ENCODE measurements around the gene EARS2. TPM values are rescaled to one million over a fixed set of nuclear protein-coding genes. Genes with fewer than 3 reads are reported as not detected.

EARS2 gene
- total RNA-seq, 2 experiments from 2014 or later: 9.3 to 11.0 TPM

GRCh38 chr16:23506606-23506994 is 50.5 kb downstream of the EARS2 start:
- Mint-ChIP-seq H3K27ac (no peak overlapping the region), H3K4me1 (peaks cover 76% of the 10 kb centered on the region), H3K36me3 (ENCODE audit: low read depth) (peaks cover 35% of the 10 kb centered on the region), H3K9me3 (no peaks in the 10 kb centered on the region), H3K27me3 (no peaks in the 10 kb centered on the region), H3K4me3 (no peak overlapping the region)
- CTCF ChIA-PET: interaction anchor here (1.6 kb wide), 1 partner anchor 71 kb away, joined by 4 read pairs; no protein-coding TSS in a partner anchor
- no peak for DNase-seq
- POLR2A ChIA-PET: interaction anchor here (3.2 kb wide), 1 partner anchor 52 kb away, joined by 23 read pairs; the partner anchor contains the start of genes EARS2 and UBFD1

GRCh38 chr16:23505671-23506605 is 51.2 kb downstream of the EARS2 start:
- no peaks in the 10 kb centered on the region for H3K9me3 Mint-ChIP-seq

GRCh38 chr16:23505180-23505665 is 51.9 kb downstream of the EARS2 start:
- Mint-ChIP-seq H3K27me3 (no peaks in the 10 kb centered on the region), H3K4me1 (peaks cover 72% of the 10 kb centered on the region), H3K27ac (peak overlapping the region; percentile 71), H3K36me3 (ENCODE audit: low read depth) (peaks cover 46% of the 10 kb centered on the region), H3K4me3 (no peak overlapping the region), H3K9me3 (no peaks in the 10 kb centered on the region)
- DNase-seq: no peak
- CTCF ChIA-PET: interaction anchor here (0.8 to 2.2 kb wide), 8 partner anchors 8 to 70 kb away, joined by 3 to 10 read pairs (median 4); partner anchors contain the start of gene UBFD1
- POLR2A ChIA-PET: interaction anchor here (0.7 to 3.2 kb wide), 11 partner anchors 9 to 1879 kb away, joined by 3 to 23 read pairs (median 3); partner anchors contain the start of genes DCTN5, EARS2, PALB2 and UBFD1

More at GRCh38 chr16:23505671-23506605, 51.2 kb downstream of the EARS2 start:
- DNase-seq: no peak
- H3K27ac Mint-ChIP-seq: peak overlapping the region; percentile 40
- no peak overlapping the region for H3K4me3 Mint-ChIP-seq
- H3K36me3 Mint-ChIP-seq (ENCODE audit: low read depth): peaks cover 39% of the 10 kb centered on the region
- ChIA-PET CTCF (interaction anchor here (0.8 to 1.6 kb wide), 3 partner anchors 9 to 70 kb away, joined by 4 to 8 read pairs (median 4); no protein-coding TSS in a partner anchor), POLR2A (interaction anchor here (2.2 to 3.2 kb wide), 3 partner anchors 8 to 52 kb away, joined by 6 to 23 read pairs (median 14); partner anchors contain the start of genes EARS2 and UBFD1)
- peaks cover 75% of the 10 kb centered on the region for H3K4me1 Mint-ChIP-seq
- no peaks in the 10 kb centered on the region for H3K27me3 Mint-ChIP-seq

GRCh38 chr16:23504453-23505179 is 52.5 kb downstream of the EARS2 start:
- Mint-ChIP-seq H3K9me3 (no peaks in the 10 kb centered on the region), H3K36me3 (ENCODE audit: low read depth) (peaks cover 47% of the 10 kb centered on the region), H3K27me3 (no peaks in the 10 kb centered on the region), H3K27ac (peak overlapping the region; percentile 71), H3K4me1 (peaks cover 78% of the 10 kb centered on the region), H3K4me3 (peak overlapping the region; percentile 2)
- DNase-seq: peak; percentile 92
- POLR2A ChIA-PET: interaction anchor here (0.7 to 3.2 kb wide), 16 partner anchors 9 to 1878 kb away, joined by 3 to 23 read pairs (median 3); partner anchors contain the start of genes DCTN5, EARS2, PALB2 and UBFD1
- CTCF ChIA-PET: interaction anchor here (0.8 to 2.2 kb wide), 8 partner anchors 9 to 92 kb away, joined by 3 to 10 read pairs (median 4); partner anchors contain the start of genes EARS2, NDUFAB1 and UBFD1

- H3K4me1 Mint-ChIP-seq: peaks cover 74% of the 10 kb centered on the region
- H3K36me3 Mint-ChIP-seq (ENCODE audit: low read depth): peaks cover 42% of the 10 kb centered on the region
- no peaks in the 10 kb centered on the region for H3K27me3 Mint-ChIP-seq
- H3K4me3 Mint-ChIP-seq: peak overlapping the region; percentile 2
- ChIA-PET CTCF (interaction anchor here (0.8 to 2.2 kb wide), 5 partner anchors 52 to 93 kb away, joined by 3 to 10 read pairs (median 4); partner anchors contain the start of genes EARS2, NDUFAB1 and UBFD1), POLR2A (interaction anchor here (0.8 to 3.2 kb wide), 12 partner anchors 10 to 137 kb away, joined by 3 to 23 read pairs (median 4); partner anchors contain the start of genes DCTN5, EARS2, PALB2 and UBFD1)
- peak overlapping the region; percentile 71 for H3K27ac Mint-ChIP-seq
- DNase-seq: peak; percentile 43
- no peaks in the 10 kb centered on the region for H3K9me3 Mint-ChIP-seq
These were observed 53.1 kb downstream of the EARS2 start for GRCh38 chr16:23504076-23504452.

GRCh38 chr16:23502466-23502865 is 54.7 kb downstream of the EARS2 start:
- Mint-ChIP-seq H3K27me3 (no peaks in the 10 kb centered on the region), H3K27ac (no peak overlapping the region), H3K36me3 (ENCODE audit: low read depth) (peaks cover 32% of the 10 kb centered on the region), H3K4me1 (peaks cover 71% of the 10 kb centered on the region), H3K4me3 (no peak overlapping the region), H3K9me3 (no peaks in the 10 kb centered on the region)
- ChIA-PET CTCF (no interaction called here), POLR2A (no interaction called here)
- DNase-seq: no peak

- no peaks in the 10 kb centered on the region for H3K27me3 Mint-ChIP-seq
- DNase-seq: no peak
- no peak overlapping the region for H3K4me3 Mint-ChIP-seq
- POLR2A ChIA-PET: no interaction called here
- no peak overlapping the region for H3K27ac Mint-ChIP-seq
- CTCF ChIA-PET: no interaction called here
- H3K9me3 Mint-ChIP-seq: no peaks in the 10 kb centered on the region
- peaks cover 73% of the 10 kb centered on the region for H3K4me1 Mint-ChIP-seq
- peaks cover 30% of the 10 kb centered on the region for H3K36me3 Mint-ChIP-seq (ENCODE audit: low read depth)
These were observed 55.9 kb downstream of the EARS2 start for GRCh38 chr16:23501291-23501690.

GRCh38 chr16:23500862-23501225 is 56.3 kb downstream of the EARS2 start:
- no peak overlapping the region for H3K27ac Mint-ChIP-seq
- ChIA-PET CTCF (no interaction called here), POLR2A (no interaction called here)
- no peak overlapping the region for H3K4me3 Mint-ChIP-seq
- no peaks in the 10 kb centered on the region for H3K9me3 Mint-ChIP-seq
- peaks cover 68% of the 10 kb centered on the region for H3K4me1 Mint-ChIP-seq
- no peak for DNase-seq
- H3K27me3 Mint-ChIP-seq: no peaks in the 10 kb centered on the region
- peaks cover 30% of the 10 kb centered on the region for H3K36me3 Mint-ChIP-seq (ENCODE audit: low read depth)

- no peaks in the 10 kb centered on the region for H3K27me3 Mint-ChIP-seq
- no peaks in the 10 kb centered on the region for H3K9me3 Mint-ChIP-seq
- H3K36me3 Mint-ChIP-seq (ENCODE audit: low read depth): peaks cover 33% of the 10 kb centered on the region
- POLR2A ChIA-PET: interaction anchor here (0.9 to 2.3 kb wide), 3 partner anchors 8 to 141 kb away, joined by 3 to 8 read pairs (median 6); partner anchors contain the start of genes DCTN5, GGA2 and PALB2
- CTCF ChIA-PET: no interaction called here
- peaks cover 65% of the 10 kb centered on the region for H3K4me1 Mint-ChIP-seq
- no peak for DNase-seq
- H3K4me3 Mint-ChIP-seq: no peak overlapping the region
- H3K27ac Mint-ChIP-seq: no peak overlapping the region
These were observed 56.8 kb downstream of the EARS2 start for GRCh38 chr16:23500212-23500861.

- CTCF ChIA-PET: no interaction called here
- DNase-seq: no peak
- Mint-ChIP-seq H3K36me3 (ENCODE audit: low read depth) (peaks cover 37% of the 10 kb centered on the region), H3K27me3 (no peaks in the 10 kb centered on the region), H3K9me3 (no peaks in the 10 kb centered on the region), H3K4me1 (peaks cover 60% of the 10 kb centered on the region), H3K27ac (no peak overlapping the region), H3K4me3 (no peak overlapping the region)
- POLR2A ChIA-PET: interaction anchor here (0.9 to 2.3 kb wide), 3 partner anchors 9 to 142 kb away, joined by 3 to 8 read pairs (median 6); partner anchors contain the start of genes DCTN5, GGA2 and PALB2
These were observed 57.3 kb downstream of the EARS2 start for GRCh38 chr16:23499801-23500200.

GRCh38 chr16:23498863-23499262 is 58.3 kb downstream of the EARS2 start:
- Mint-ChIP-seq H3K36me3 (ENCODE audit: low read depth) (peaks cover 41% of the 10 kb centered on the region), H3K9me3 (no peaks in the 10 kb centered on the region), H3K27ac (no peak overlapping the region), H3K4me1 (peaks cover 51% of the 10 kb centered on the region), H3K27me3 (no peaks in the 10 kb centered on the region), H3K4me3 (no peak overlapping the region)
- ChIA-PET POLR2A (interaction anchor here (2.3 kb wide), 1 partner anchor 11 kb away, joined by 8 read pairs; the partner anchor contains the start of gene GGA2), CTCF (no interaction called here)
- no peak for DNase-seq

GRCh38 chr16:23497543-23497868 is 59.6 kb downstream of the EARS2 start:
- Mint-ChIP-seq H3K4me1 (peaks cover 39% of the 10 kb centered on the region), H3K27me3 (no peaks in the 10 kb centered on the region), H3K4me3 (no peak overlapping the region), H3K27ac (peak overlapping the region; percentile 5), H3K9me3 (no peaks in the 10 kb centered on the region), H3K36me3 (ENCODE audit: low read depth) (peaks cover 48% of the 10 kb centered on the region)
- DNase-seq: no peak
- ChIA-PET POLR2A (no interaction called here), CTCF (no interaction called here)

Measured in activated CD4-positive, alpha-beta memory T cell treated with anti-CD3 and anti-CD28 coated beads, Interleukin-2, amount 10 ng/mL, durations not matched to agents 7 days and 5 days (primary cell).